WTC11 (cell line): ENCODE results near the gene VEGFB. TPM values are rescaled to one million over a fixed set of nuclear protein-coding genes. Genes with fewer than 3 reads are reported as not detected.

Experiments
- ATAC-seq: fragments of 200-7000 bp; cut with Tn5 transposase; 2 replicates; pipeline ENCODE4 v1.10.0; 2021; ENCODE audit warnings: mild to moderate bottlenecking, moderate library complexity
- CTCF ChIA-PET: fragments of 300-600 bp; sonication (Branson Sonifier 250); formaldehyde crosslinking; loops from one replicate; lab custom pipeline; 2021; ENCODE audit warnings: antibody characterized with exemption; lab: Charles Lee
- POLR2A ChIA-PET: fragments of 350-600 bp; sonication (Branson Sonifier 250); formaldehyde crosslinking; loops from one replicate; lab custom pipeline; 2021; ENCODE audit warnings: antibody characterized with exemption; lab: Charles Lee
- DNase-seq: peaks from one replicate; pipeline ENCODE4 v3.0.0; 2021; ENCODE audit warnings: low spot score
- H3K27ac Mint-ChIP-seq: 2 replicates; pipeline ENCODE4 v1.8.0; 2021; ENCODE audit warnings: mixed read lengths
- H3K27me3 Mint-ChIP-seq: 2 replicates; pipeline ENCODE4 v1.8.0; 2021; ENCODE audit warnings: low read depth, mild to moderate bottlenecking, moderate library complexity, mixed read lengths
- H3K36me3 Mint-ChIP-seq: 2 replicates; pipeline ENCODE4 v1.8.0; 2021; ENCODE audit warnings: mixed read lengths
- H3K4me1 Mint-ChIP-seq: 2 replicates; pipeline ENCODE4 v1.8.0; 2022; ENCODE audit warnings: mixed read lengths
- H3K4me3 Mint-ChIP-seq: 2 replicates; pipeline ENCODE4 v1.8.0; 2021; ENCODE audit warnings: mild to moderate bottlenecking, moderate library complexity, mixed read lengths
- H3K9me3 Mint-ChIP-seq: 2 replicates; pipeline ENCODE4 v1.8.0; 2021; ENCODE audit warnings: mixed read lengths
- ATF1 ChIP-seq: sonication (generic); formaldehyde crosslinking; IDR thresholded peaks from 2 replicates; pipeline ENCODE4 v1.8.1; 2023; ENCODE audit warnings: mild to moderate bottlenecking, moderate library complexity, missing genetic modification reagents
- CREB1 ChIP-seq: sonication (generic); formaldehyde crosslinking; IDR thresholded peaks from 2 replicates; pipeline ENCODE4 v1.8.0; 2023; ENCODE audit warnings: mild to moderate bottlenecking, missing genetic modification reagents
- E2F5 ChIP-seq: sonication (generic); formaldehyde crosslinking; IDR thresholded peaks from 2 replicates; pipeline ENCODE4 v1.8.1; 2022; ENCODE audit warnings: mild to moderate bottlenecking, moderate library complexity, missing genetic modification reagents
- ETV6 ChIP-seq: sonication (generic); formaldehyde crosslinking; IDR thresholded peaks from 2 replicates; pipeline ENCODE4 v1.8.1; 2022; ENCODE audit warnings: mild to moderate bottlenecking, missing genetic modification reagents
- FOXJ3 ChIP-seq: sonication (generic); formaldehyde crosslinking; IDR thresholded peaks from 2 replicates; pipeline ENCODE4 v1.9.0; 2021; ENCODE audit warnings: missing genetic modification reagents, mild to moderate bottlenecking, borderline replicate concordance
- FOXP1 ChIP-seq: sonication (generic); formaldehyde crosslinking; IDR thresholded peaks from 2 replicates; pipeline ENCODE4 v1.8.0; 2022; ENCODE audit warnings: missing genetic modification reagents, mild to moderate bottlenecking, moderate library complexity, borderline replicate concordance
- GABPB1 ChIP-seq: sonication (generic); formaldehyde crosslinking; IDR thresholded peaks from 2 replicates; pipeline ENCODE4 v1.8.1; 2023; ENCODE audit warnings: mild to moderate bottlenecking, missing genetic modification reagents
- GRHL2 ChIP-seq: fragments of 250-450 bp; sonication (Bioruptor Pico); IDR thresholded peaks from 2 replicates; pipeline ENCODE4 v1.8.0; 2022; ENCODE audit warnings: mild to moderate bottlenecking, moderate library complexity; ENCODE audit not compliant: insufficient replicate concordance, severe bottlenecking
- NFATC4 ChIP-seq: fragments of 250-450 bp; sonication (Bioruptor Pico); IDR thresholded peaks from 2 replicates; pipeline ENCODE4 v1.9.0; 2021; ENCODE audit warnings: mild to moderate bottlenecking
- NFYB ChIP-seq: sonication (generic); formaldehyde crosslinking; conservative IDR thresholded peaks from 2 replicates; pipeline ENCODE4 v1.8.0; 2022; ENCODE audit warnings: low read depth, missing genetic modification reagents
- NR3C1 ChIP-seq: sonication (generic); formaldehyde crosslinking; conservative IDR thresholded peaks from 2 replicates; pipeline ENCODE4 v1.8.1; 2023; ENCODE audit warnings: low read depth, mild to moderate bottlenecking, missing genetic modification reagents
- PRDM15 ChIP-seq: sonication (generic); formaldehyde crosslinking; IDR thresholded peaks from 2 replicates; pipeline ENCODE4 v1.8.0; 2022; ENCODE audit warnings: missing genetic modification reagents
- SMAD3 ChIP-seq: sonication (generic); formaldehyde crosslinking; IDR thresholded peaks from 2 replicates; pipeline ENCODE4 v1.8.0; 2022; ENCODE audit warnings: missing genetic modification reagents, mild to moderate bottlenecking, borderline replicate concordance
- SOX15 ChIP-seq: fragments of 250-450 bp; sonication (Bioruptor Pico); IDR thresholded peaks from 2 replicates; pipeline ENCODE4 v1.9.0; 2021; ENCODE audit warnings: mild to moderate bottlenecking
- ZNF232 ChIP-seq: sonication (generic); formaldehyde crosslinking; IDR thresholded peaks from 2 replicates; pipeline ENCODE4 v1.8.0; 2022; ENCODE audit warnings: mild to moderate bottlenecking, missing genetic modification reagents
- ZNF396 ChIP-seq: fragments of 250-450 bp; sonication (Bioruptor Pico); IDR thresholded peaks from 2 replicates; pipeline ENCODE4 v1.8.0; 2021; ENCODE audit warnings: mild to moderate bottlenecking, moderate library complexity, borderline replicate concordance
- ZNF416 ChIP-seq: fragments of 250-450 bp; sonication (Bioruptor Pico); IDR thresholded peaks from 2 replicates; pipeline ENCODE4 v1.9.0; 2021; ENCODE audit warnings: mild to moderate bottlenecking, inconsistent platforms
- total RNA-seq: library from RNA; stranded (reverse); gene quantifications from 3 replicates; pipeline ENCODE4 v1.2.3, GENCODE V29; 2021
- TF ChIP-seq, protein P1 (sequence below): sonication (generic); formaldehyde crosslinking; IDR thresholded peaks from 2 replicates; pipeline ENCODE4 v1.8.1; 2022; ENCODE audit warnings: mild to moderate bottlenecking, missing genetic modification reagents, moderate library complexity, borderline replicate concordance
- TF ChIP-seq, protein P2 (sequence below): sonication (generic); formaldehyde crosslinking; IDR thresholded peaks from 2 replicates; pipeline ENCODE4 v1.8.0; 2022; ENCODE audit warnings: mild to moderate bottlenecking, missing genetic modification reagents
- TF ChIP-seq, protein P3 (sequence below): sonication (generic); formaldehyde crosslinking; IDR thresholded peaks from 2 replicates; pipeline ENCODE4 v1.8.0; 2023; ENCODE audit warnings: mild to moderate bottlenecking, missing genetic modification reagents
- TF ChIP-seq, protein P4 (sequence below): fragments of 250-450 bp; sonication (Bioruptor Pico); IDR thresholded peaks from 2 replicates; pipeline ENCODE4 v2.1.2; 2022; ENCODE audit warnings: mild to moderate bottlenecking, moderate library complexity

VEGFB gene
- total RNA-seq, 1 experiment from 2014 or later: 51.7 TPM

- TF ChIP-seq ETV6 (CRISPR knock-in tag): no peak
- TF ChIP-seq CREB1 (CRISPR knock-in tag): no peak
- no peak for TF ChIP-seq NR3C1
- TF ChIP-seq GABPB1 (CRISPR knock-in tag): no peak
These were observed 18.7 kb downstream of the VEGFB start (continued) for GRCh38 chr11:64253043-64253442.

DNA sequence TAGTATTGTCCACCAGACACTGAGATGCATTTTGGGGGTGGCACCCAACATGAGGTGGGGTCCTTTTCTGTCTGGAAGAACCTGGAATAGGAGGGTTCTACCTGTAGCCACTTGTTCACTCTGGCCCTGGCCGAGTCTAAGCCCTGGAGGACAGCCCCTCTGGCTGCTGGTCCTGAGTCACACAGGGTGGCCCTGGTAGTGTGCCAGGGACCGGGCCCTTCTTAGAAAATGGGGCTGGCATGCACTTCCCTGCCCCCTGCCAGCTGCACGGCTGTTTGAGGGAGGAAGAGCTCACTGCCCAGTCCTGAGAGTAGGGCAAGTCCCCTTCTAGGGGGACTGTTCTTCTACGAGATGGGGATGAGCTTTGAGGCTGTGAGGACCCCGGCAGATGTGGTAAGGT is 19.1 kb downstream of the VEGFB start:
- DNase-seq (no peak), ATAC-seq (no peak)
- H3K4me3 Mint-ChIP-seq: peak overlapping the region; percentile 47
- POLR2A ChIA-PET: no interaction called here
- no peaks in the 10 kb centered on the region for H3K27me3 Mint-ChIP-seq
- H3K27ac Mint-ChIP-seq: peak overlapping the region; percentile 76
- CTCF ChIA-PET: interaction anchor here (1.0 to 1.4 kb wide), 2 partner anchors 47 to 52 kb away, joined by 3 to 4 read pairs; partner anchors contain the start of gene ESRRA
- no peak for TF ChIP-seq ZNF232 (CRISPR knock-in tag)
- TF ChIP-seq, protein P1, sequence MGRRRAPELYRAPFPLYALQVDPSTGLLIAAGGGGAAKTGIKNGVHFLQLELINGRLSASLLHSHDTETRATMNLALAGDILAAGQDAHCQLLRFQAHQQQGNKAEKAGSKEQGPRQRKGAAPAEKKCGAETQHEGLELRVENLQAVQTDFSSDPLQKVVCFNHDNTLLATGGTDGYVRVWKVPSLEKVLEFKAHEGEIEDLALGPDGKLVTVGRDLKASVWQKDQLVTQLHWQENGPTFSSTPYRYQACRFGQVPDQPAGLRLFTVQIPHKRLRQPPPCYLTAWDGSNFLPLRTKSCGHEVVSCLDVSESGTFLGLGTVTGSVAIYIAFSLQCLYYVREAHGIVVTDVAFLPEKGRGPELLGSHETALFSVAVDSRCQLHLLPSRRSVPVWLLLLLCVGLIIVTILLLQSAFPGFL: no peak
- no peak for TF ChIP-seq NFYB
- TF ChIP-seq PRDM15: no peak
- TF ChIP-seq NFATC4 (CRISPR knock-in tag): no peak
- TF ChIP-seq SOX15 (CRISPR knock-in tag): no peak
- no peak for TF ChIP-seq GRHL2
- TF ChIP-seq ATF1 (CRISPR knock-in tag): no peak
- TF ChIP-seq ZNF416 (CRISPR knock-in tag): no peak
- no peak for TF ChIP-seq FOXJ3
- TF ChIP-seq, protein P2, sequence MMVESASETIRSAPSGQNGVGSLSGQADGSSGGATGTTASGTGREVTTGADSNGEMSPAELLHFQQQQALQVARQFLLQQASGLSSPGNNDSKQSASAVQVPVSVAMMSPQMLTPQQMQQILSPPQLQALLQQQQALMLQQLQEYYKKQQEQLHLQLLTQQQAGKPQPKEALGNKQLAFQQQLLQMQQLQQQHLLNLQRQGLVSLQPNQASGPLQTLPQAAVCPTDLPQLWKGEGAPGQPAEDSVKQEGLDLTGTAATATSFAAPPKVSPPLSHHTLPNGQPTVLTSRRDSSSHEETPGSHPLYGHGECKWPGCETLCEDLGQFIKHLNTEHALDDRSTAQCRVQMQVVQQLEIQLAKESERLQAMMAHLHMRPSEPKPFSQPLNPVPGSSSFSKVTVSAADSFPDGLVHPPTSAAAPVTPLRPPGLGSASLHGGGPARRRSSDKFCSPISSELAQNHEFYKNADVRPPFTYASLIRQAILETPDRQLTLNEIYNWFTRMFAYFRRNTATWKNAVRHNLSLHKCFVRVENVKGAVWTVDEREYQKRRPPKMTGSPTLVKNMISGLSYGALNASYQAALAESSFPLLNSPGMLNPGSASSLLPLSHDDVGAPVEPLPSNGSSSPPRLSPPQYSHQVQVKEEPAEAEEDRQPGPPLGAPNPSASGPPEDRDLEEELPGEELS (CRISPR knock-in tag): no peak
- H3K9me3 Mint-ChIP-seq: no peaks in the 10 kb centered on the region
- H3K4me1 Mint-ChIP-seq: peaks cover 34% of the 10 kb centered on the region
- H3K36me3 Mint-ChIP-seq: peaks cover 8% of the 10 kb centered on the region

DNA sequence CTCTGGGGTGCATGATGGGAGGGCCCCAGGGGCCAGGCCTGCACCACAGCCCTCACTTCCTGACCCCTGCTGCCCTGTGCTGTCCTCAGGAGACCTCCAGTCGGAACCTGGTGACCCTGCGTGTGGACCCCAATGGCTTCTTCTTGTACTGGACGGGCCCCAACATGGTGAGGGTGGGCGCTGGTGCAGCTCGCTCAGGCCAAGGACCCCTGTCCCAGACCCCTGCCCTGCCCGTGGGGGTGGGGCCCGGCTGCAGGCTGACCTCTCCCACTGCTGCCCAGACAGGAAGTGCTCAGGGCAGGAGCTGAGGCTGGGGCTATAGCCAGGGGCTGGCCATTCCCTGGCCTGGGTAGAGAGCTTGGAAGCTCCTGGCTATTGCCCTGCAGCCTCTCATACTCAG is 19.9 kb downstream of the VEGFB start:
- no peaks in the 10 kb centered on the region for H3K9me3 Mint-ChIP-seq
- no peak for DNase-seq
- no peak for ATAC-seq
- no peak overlapping the region; the same call in 1 of the 2 replicates for H3K4me3 Mint-ChIP-seq
- ChIA-PET POLR2A (no interaction called here), CTCF (interaction anchor here (1.0 to 1.4 kb wide), 3 partner anchors 46 to 51 kb away, joined by 3 to 6 read pairs (median 4); partner anchors contain the start of gene ESRRA)
- no peak overlapping the region for H3K27ac Mint-ChIP-seq
- H3K36me3 Mint-ChIP-seq: peaks cover 10% of the 10 kb centered on the region
- H3K4me1 Mint-ChIP-seq: peaks cover 25% of the 10 kb centered on the region
- H3K27me3 Mint-ChIP-seq: no peaks in the 10 kb centered on the region
- TF ChIP-seq, protein P3, sequence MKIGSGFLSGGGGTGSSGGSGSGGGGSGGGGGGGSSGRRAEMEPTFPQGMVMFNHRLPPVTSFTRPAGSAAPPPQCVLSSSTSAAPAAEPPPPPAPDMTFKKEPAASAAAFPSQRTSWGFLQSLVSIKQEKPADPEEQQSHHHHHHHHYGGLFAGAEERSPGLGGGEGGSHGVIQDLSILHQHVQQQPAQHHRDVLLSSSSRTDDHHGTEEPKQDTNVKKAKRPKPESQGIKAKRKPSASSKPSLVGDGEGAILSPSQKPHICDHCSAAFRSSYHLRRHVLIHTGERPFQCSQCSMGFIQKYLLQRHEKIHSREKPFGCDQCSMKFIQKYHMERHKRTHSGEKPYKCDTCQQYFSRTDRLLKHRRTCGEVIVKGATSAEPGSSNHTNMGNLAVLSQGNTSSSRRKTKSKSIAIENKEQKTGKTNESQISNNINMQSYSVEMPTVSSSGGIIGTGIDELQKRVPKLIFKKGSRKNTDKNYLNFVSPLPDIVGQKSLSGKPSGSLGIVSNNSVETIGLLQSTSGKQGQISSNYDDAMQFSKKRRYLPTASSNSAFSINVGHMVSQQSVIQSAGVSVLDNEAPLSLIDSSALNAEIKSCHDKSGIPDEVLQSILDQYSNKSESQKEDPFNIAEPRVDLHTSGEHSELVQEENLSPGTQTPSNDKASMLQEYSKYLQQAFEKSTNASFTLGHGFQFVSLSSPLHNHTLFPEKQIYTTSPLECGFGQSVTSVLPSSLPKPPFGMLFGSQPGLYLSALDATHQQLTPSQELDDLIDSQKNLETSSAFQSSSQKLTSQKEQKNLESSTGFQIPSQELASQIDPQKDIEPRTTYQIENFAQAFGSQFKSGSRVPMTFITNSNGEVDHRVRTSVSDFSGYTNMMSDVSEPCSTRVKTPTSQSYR (CRISPR knock-in tag): no peak
- TF ChIP-seq E2F5 (CRISPR knock-in tag) (no peak), GRHL2 (no peak), ZNF396 (CRISPR knock-in tag) (no peak), SMAD3 (CRISPR knock-in tag) (no peak), FOXP1 (CRISPR knock-in tag) (no peak)
- TF ChIP-seq, protein P4, sequence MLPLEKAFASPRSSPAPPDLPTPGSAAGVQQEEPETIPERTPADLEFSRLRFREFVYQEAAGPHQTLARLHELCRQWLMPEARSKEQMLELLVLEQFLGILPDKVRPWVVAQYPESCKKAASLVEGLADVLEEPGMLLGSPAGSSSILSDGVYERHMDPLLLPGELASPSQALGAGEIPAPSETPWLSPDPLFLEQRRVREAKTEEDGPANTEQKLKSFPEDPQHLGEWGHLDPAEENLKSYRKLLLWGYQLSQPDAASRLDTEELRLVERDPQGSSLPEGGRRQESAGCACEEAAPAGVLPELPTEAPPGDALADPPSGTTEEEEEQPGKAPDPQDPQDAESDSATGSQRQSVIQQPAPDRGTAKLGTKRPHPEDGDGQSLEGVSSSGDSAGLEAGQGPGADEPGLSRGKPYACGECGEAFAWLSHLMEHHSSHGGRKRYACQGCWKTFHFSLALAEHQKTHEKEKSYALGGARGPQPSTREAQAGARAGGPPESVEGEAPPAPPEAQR (CRISPR knock-in tag): no peak
